HFFc6 (cell line): ENCODE data around the gene VSX1. TPM values are rescaled to one million over a fixed set of nuclear protein-coding genes. Genes with fewer than 3 reads are reported as not detected.

ENCODE experiments used
- DNase-seq: peaks from one replicate; pipeline ENCODE4 v3.0.0-alpha.2; 2018
- H3K27ac Mint-ChIP-seq: 2 replicates; pipeline ENCODE4 v1.8.0; 2020; ENCODE audit warnings: mild to moderate bottlenecking, mixed read lengths
- H3K27me3 Mint-ChIP-seq: 2 replicates; pipeline ENCODE4 v1.8.0; 2021; ENCODE audit warnings: mild to moderate bottlenecking, moderate library complexity, mixed read lengths; ENCODE audit not compliant: insufficient read depth
- H3K36me3 Mint-ChIP-seq: 2 replicates; pipeline ENCODE4 v1.8.0; 2021; ENCODE audit warnings: low read depth, mixed read lengths
- H3K4me1 Mint-ChIP-seq: 2 replicates; pipeline ENCODE4 v1.8.0; 2020; ENCODE audit warnings: low read depth, mixed read lengths
- H3K4me3 Mint-ChIP-seq: 2 replicates; pipeline ENCODE4 v1.8.0; 2020; ENCODE audit warnings: mild to moderate bottlenecking, moderate library complexity, mixed read lengths
- H3K9me3 Mint-ChIP-seq: 2 replicates; pipeline ENCODE4 v1.8.0; 2020; ENCODE audit warnings: mild to moderate bottlenecking, mixed read lengths
- total RNA-seq, 6 experiments: library from RNA; stranded (reverse); fragmentation: NEBNext Ultra II Directional; extraction: Animal tissue kit (Norgen Biotek cat#: 25700); gene quantifications; 2 replicates in 1 of 6; 3 replicates in 5 of 6; pipeline ENCODE4 v1.2.3, GENCODE V29; 2021
- TF ChIP-seq, protein P1 (sequence below): fragments of 200-600 bp; sonication (generic); IDR thresholded peaks from 2 replicates; pipeline ENCODE4 v1.5.0; 2021; ENCODE audit warnings: antibody characterized with exemption, mild to moderate bottlenecking

VSX1 gene
- total RNA-seq, 6 experiments from 2014 or later, result not detected

DNA sequence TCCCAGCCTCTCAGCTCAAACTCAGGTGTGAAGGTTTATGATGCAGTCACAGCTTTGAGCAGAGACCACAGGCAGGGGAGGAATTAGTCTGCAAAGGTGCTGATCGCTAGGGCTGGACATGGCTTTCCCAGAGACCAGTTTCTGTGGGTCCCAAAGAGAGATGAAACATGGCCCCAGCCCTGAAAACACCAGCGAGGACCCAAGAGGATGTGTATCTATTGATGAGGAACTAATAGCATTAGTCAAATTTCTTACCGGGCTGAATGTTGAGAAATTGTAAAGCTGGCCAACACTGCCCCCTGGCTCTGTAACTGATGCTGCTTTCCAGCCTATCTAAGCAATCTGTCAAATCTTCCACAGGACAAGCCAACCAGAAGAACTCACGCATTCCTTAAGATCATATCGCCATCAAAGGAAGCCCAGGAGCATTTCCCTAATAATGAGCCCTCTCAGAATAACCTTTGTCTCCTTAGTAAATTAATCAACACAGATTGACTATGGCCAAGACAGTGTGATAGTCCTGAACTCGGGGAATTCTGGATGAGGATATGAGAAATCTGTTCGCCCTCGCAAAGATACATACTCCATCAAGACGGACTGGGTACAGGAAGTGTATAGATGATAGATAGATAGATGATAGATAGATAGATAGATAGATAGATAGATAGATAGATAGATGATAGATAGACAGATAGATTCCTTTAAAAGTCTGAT, 16.2 kb downstream of the VSX1 start:
- H3K9me3 Mint-ChIP-seq, result no peaks in the 10 kb centered on the region
- H3K27me3 Mint-ChIP-seq, result peaks cover 52% of the 10 kb centered on the region
- peaks cover 6% of the 10 kb centered on the region; the same call in 1 of the 2 replicates for H3K4me1 Mint-ChIP-seq
- H3K27ac Mint-ChIP-seq, result no peak overlapping the region
- peak; percentile 37 for DNase-seq
- TF ChIP-seq, protein P1, sequence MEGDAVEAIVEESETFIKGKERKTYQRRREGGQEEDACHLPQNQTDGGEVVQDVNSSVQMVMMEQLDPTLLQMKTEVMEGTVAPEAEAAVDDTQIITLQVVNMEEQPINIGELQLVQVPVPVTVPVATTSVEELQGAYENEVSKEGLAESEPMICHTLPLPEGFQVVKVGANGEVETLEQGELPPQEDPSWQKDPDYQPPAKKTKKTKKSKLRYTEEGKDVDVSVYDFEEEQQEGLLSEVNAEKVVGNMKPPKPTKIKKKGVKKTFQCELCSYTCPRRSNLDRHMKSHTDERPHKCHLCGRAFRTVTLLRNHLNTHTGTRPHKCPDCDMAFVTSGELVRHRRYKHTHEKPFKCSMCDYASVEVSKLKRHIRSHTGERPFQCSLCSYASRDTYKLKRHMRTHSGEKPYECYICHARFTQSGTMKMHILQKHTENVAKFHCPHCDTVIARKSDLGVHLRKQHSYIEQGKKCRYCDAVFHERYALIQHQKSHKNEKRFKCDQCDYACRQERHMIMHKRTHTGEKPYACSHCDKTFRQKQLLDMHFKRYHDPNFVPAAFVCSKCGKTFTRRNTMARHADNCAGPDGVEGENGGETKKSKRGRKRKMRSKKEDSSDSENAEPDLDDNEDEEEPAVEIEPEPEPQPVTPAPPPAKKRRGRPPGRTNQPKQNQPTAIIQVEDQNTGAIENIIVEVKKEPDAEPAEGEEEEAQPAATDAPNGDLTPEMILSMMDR, result peak; percentile 83
- H3K36me3 Mint-ChIP-seq, result no peaks in the 10 kb centered on the region
- no peak overlapping the region for H3K4me3 Mint-ChIP-seq

DNA sequence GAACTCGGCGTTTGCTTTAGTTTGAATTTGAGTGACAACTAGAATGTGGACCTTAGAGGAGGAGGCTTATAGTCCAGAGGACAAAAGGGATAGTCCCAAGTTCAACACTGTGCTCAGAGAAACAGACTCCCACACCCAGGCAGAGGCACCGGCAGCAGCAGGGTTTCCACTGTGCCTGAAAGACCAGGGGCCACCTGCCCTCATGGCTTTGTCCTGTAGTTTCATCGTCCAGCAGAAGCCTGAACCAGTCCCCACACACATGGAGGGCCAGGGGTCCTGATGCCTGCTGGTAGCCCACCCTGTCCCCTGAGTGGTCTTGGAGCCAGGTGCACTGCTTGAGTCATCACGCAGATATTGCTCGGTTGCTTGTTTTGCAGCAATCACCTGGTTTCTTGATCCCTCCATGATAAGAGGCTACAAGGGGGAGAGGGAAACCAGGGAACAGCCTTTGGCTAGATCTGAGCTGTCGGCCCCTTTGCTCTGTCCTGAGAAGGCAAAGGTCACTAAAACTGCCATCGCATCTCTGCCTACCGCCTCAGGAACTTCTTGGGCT, 16.8 kb downstream of the VSX1 start:
- H3K36me3 Mint-ChIP-seq, result no peaks in the 10 kb centered on the region
- H3K4me3 Mint-ChIP-seq, result no peak overlapping the region
- no peaks in the 10 kb centered on the region for H3K9me3 Mint-ChIP-seq
- TF ChIP-seq, protein P1, result no peak
- peaks cover 6% of the 10 kb centered on the region; the same call in 1 of the 2 replicates for H3K4me1 Mint-ChIP-seq
- no peak for DNase-seq
- peaks cover 53% of the 10 kb centered on the region for H3K27me3 Mint-ChIP-seq
- H3K27ac Mint-ChIP-seq, result no peak overlapping the region

DNA sequence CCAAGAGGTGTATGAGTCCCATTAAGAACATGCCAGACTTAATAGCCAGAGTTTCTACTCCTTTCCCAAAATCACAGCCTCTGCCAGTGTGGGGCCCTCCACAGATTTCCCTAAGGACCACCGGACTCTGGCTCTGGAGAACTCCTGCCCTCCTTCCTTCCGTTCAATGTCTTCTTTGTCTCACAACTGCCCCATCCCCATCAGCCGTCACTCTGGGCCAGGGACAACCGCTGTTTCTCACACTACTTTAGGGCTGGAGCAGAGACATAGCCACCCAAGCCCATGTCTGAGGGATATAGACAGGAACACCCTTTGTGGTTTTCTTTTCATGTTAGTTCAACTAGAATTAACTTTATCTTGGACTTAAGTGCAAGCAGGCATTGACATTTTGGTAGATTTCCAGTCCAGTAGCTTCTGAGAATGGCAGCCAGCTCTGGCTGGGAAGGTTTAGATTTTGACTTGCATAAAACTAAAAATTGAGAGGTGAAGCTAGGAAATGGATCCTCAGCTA, 17.3 kb downstream of the VSX1 start:
- DNase-seq, result no peak
- TF ChIP-seq, protein P1, result no peak
- peaks cover 6% of the 10 kb centered on the region; the same call in 1 of the 2 replicates for H3K4me1 Mint-ChIP-seq
- H3K27me3 Mint-ChIP-seq, result peaks cover 49% of the 10 kb centered on the region
- H3K36me3 Mint-ChIP-seq, result no peaks in the 10 kb centered on the region
- no peaks in the 10 kb centered on the region for H3K9me3 Mint-ChIP-seq
- no peak overlapping the region for H3K27ac Mint-ChIP-seq
- H3K4me3 Mint-ChIP-seq, result no peak overlapping the region

DNA sequence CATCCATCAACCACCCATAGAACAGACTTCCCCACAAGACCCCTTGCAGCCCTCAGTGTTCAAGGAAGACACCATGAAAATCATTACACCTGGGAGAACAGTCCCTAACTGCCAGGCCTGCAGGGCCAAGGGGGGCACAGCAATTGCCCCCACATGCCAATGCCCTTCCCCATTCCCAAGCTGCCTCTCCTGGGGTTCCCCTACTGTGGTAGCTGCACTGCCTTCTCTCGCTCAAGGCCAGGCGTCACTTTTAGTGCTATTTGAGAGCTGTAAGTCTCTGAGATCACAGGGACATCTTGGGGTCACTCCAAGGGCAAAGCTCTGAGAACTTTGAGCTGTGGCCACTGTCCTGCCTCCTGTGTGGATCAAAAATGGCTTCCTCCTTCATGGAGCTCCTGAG, 18.0 kb downstream of the VSX1 start:
- no peaks in the 10 kb centered on the region for H3K36me3 Mint-ChIP-seq
- no peak overlapping the region for H3K4me3 Mint-ChIP-seq
- H3K9me3 Mint-ChIP-seq, result no peaks in the 10 kb centered on the region
- TF ChIP-seq, protein P1, result no peak
- peaks cover 9% of the 10 kb centered on the region; the same call in 1 of the 2 replicates for H3K4me1 Mint-ChIP-seq
- H3K27me3 Mint-ChIP-seq, result peaks cover 49% of the 10 kb centered on the region
- no peak for DNase-seq
- H3K27ac Mint-ChIP-seq, result no peak overlapping the region

DNA sequence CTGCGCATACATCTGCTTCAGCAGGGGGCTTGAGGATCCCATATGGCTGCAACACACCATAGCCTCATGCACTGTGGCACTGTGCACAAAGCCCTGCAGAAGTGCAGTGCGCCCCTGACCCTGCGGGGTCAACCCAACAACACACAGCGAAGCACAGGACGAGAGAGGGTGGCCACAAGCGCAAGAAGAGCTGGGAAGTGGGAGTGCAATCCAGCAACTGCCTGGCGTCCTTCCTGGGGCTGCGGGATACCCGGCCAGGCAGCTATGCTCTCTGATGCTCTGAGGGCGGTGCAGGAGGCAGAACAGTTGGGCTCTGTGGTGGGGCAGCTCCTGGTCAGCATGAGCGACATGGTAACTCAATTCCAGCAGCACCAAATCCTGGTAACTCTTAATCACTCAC, 18.4 kb downstream of the VSX1 start:
- H3K27me3 Mint-ChIP-seq, result peaks cover 51% of the 10 kb centered on the region
- H3K27ac Mint-ChIP-seq, result no peak overlapping the region
- no peak overlapping the region for H3K4me3 Mint-ChIP-seq
- H3K9me3 Mint-ChIP-seq, result no peaks in the 10 kb centered on the region
- TF ChIP-seq, protein P1, result no peak
- DNase-seq, result no peak
- H3K36me3 Mint-ChIP-seq, result no peaks in the 10 kb centered on the region
- H3K4me1 Mint-ChIP-seq, result peaks cover 12% of the 10 kb centered on the region; the same call in 1 of the 2 replicates
